ENCODE data around the gene CAPN13.

DNA sequence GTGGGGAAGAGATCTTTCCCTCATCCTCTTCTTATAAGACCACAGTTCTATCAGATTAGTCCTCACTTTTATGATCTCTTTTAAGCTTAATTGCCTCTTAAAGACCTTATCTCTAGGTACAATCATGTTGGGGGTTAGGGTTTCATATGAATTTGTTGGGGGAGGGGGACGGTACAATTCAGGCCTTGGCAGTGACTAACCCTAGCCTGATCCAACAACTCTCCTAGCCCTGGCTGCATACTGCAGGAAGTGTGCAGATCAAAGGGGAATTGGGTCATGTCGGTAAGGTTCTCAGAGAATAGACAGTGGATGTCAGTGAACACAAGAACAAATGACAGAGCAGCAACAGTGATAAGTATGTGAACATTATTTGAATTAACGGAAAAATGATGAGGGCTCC is 16.4 kb downstream of the CAPN13 start:
- TF ChIP-seq POLR2A (IDR thresholded peaks at IDR 0.05; ENCODE audit: extremely low read depth, insufficient read length) (no peak), CTCF (IDR thresholded peaks at IDR 0.05; ENCODE audit: low read depth, low read length) (no peak), MYC (IDR thresholded peaks at IDR 0.05; ENCODE audit: low read depth, low read length) (no peak)
